Tibial nerve (tissue), 3 donors: Measurements from ENCODE around the gene CYP26B1.

Experiments
- CTCF ChIP-seq, 5 experiments: fragments of 200-600 bp in 3 of 5; fragments of 450-650 bp in 2 of 5; sonication (generic) in 3 of 5; IDR thresholded peaks; one replicate each; pipeline ENCODE4 v1.5.1; 2016 to 2019; ENCODE audit warnings: antibody characterized with exemption in 5 of 5, mild to moderate bottlenecking in 3 of 5, moderate library complexity in 2 of 5
- POLR2A ChIP-seq, 2 donors: fragments of 450-650 bp; IDR thresholded peaks; one replicate each; pipeline ENCODE4 v1.6.1; 2017; ENCODE audit warnings: antibody characterized with exemption in 2 of 2, mild to moderate bottlenecking in 2 of 2, moderate library complexity in 2 of 2

GRCh38 chr2:72084584-72084976 lies 63.1 kb downstream of the CYP26B1 start:
- TF ChIP-seq CTCF (IDR thresholded peaks at IDR 0.05), result no peak
- no peak for TF ChIP-seq POLR2A (IDR thresholded peaks at IDR 0.05)
